Type B pancreatic cell (in vitro differentiated cells): Measurements from ENCODE around the gene RAD51B. TPM values are rescaled to one million over a fixed set of nuclear protein-coding genes. Genes with fewer than 3 reads are reported as not detected.

Source experiments
- DNase-seq: peaks from one replicate; pipeline ENCODE4 v3.0.0; 2021; ENCODE audit warnings: mixed read lengths; ENCODE audit not compliant: unreplicated experiment; ENCODE audit errors: extremely low spot score
- H3K27ac Mint-ChIP-seq: 2 replicates; pipeline ENCODE4 v1.8.0; 2021; ENCODE audit warnings: mild to moderate bottlenecking, mixed read lengths
- H3K27me3 Mint-ChIP-seq: 2 replicates; pipeline ENCODE4 v1.8.0; 2021; ENCODE audit warnings: mixed read lengths
- H3K36me3 Mint-ChIP-seq: 2 replicates; pipeline ENCODE4 v1.8.0; 2021; ENCODE audit warnings: mixed read lengths
- H3K4me1 Mint-ChIP-seq: one replicate; pipeline ENCODE4 v1.8.0; 2021; ENCODE audit warnings: mixed read lengths; ENCODE audit not compliant: unreplicated experiment
- H3K4me3 Mint-ChIP-seq: 2 replicates; pipeline ENCODE4 v1.8.0; 2021; ENCODE audit warnings: mild to moderate bottlenecking, mixed read lengths
- H3K9me3 Mint-ChIP-seq: 2 replicates; pipeline ENCODE4 v1.8.0; 2021; ENCODE audit warnings: mixed read lengths
- total RNA-seq: library from RNA; stranded (reverse); gene quantifications from 2 replicates; pipeline ENCODE4 v1.2.1, GENCODE V29; 2021; ENCODE audit warnings: low replicate concordance
- TF ChIP-seq, protein P1 (sequence below): fragments of 200-600 bp; sonication (generic); conservative IDR thresholded peaks from 2 replicates; pipeline ENCODE4 v1.5.0; 2021; ENCODE audit warnings: antibody characterized with exemption, mild to moderate bottlenecking

RAD51B gene
- total RNA-seq, 1 donor from 2014 or later = 27.3 TPM

DNA sequence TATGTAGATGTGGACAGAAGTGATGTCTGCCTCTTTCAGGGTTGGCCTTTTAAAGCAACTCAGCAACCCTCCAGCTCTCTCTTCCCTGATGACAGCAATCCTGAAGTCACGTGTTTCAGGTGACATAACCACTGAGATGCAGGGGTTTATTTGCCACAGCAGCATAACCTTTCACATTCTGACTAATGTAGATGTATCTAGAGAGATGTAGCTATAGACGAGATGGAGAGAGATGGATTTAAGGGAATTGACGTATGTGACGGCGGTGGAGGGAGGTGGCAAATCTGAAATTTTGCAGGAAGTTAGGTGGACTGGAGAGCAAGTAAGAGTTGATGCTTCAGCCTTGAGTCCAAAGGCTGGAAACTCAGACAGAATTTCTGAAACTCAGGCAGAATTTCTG lies 847.3 kb downstream of the RAD51B start:
- Mint-ChIP-seq H3K4me1 (peaks cover 87% of the 10 kb centered on the region), H3K9me3 (peaks cover 12% of the 10 kb centered on the region), H3K4me3 (peak overlapping the region; percentile 9), H3K27me3 (no peaks in the 10 kb centered on the region), H3K36me3 (peaks cover 14% of the 10 kb centered on the region), H3K27ac (peak overlapping the region; percentile 71)
- TF ChIP-seq, protein P1, sequence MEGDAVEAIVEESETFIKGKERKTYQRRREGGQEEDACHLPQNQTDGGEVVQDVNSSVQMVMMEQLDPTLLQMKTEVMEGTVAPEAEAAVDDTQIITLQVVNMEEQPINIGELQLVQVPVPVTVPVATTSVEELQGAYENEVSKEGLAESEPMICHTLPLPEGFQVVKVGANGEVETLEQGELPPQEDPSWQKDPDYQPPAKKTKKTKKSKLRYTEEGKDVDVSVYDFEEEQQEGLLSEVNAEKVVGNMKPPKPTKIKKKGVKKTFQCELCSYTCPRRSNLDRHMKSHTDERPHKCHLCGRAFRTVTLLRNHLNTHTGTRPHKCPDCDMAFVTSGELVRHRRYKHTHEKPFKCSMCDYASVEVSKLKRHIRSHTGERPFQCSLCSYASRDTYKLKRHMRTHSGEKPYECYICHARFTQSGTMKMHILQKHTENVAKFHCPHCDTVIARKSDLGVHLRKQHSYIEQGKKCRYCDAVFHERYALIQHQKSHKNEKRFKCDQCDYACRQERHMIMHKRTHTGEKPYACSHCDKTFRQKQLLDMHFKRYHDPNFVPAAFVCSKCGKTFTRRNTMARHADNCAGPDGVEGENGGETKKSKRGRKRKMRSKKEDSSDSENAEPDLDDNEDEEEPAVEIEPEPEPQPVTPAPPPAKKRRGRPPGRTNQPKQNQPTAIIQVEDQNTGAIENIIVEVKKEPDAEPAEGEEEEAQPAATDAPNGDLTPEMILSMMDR = no peak
- DNase-seq = peak; percentile 6

GRCh38 chr14:68667313-68667791 lies 847.8 kb downstream of the RAD51B start:
- Mint-ChIP-seq H3K27ac (peak overlapping the region; percentile 71), H3K4me3 (peak overlapping the region; percentile 31), H3K9me3 (peaks cover 8% of the 10 kb centered on the region), H3K4me1 (peaks cover 87% of the 10 kb centered on the region), H3K36me3 (peaks cover 10% of the 10 kb centered on the region), H3K27me3 (no peaks in the 10 kb centered on the region)
- TF ChIP-seq, protein P1 = no peak
- peak; percentile 2 for DNase-seq

DNA sequence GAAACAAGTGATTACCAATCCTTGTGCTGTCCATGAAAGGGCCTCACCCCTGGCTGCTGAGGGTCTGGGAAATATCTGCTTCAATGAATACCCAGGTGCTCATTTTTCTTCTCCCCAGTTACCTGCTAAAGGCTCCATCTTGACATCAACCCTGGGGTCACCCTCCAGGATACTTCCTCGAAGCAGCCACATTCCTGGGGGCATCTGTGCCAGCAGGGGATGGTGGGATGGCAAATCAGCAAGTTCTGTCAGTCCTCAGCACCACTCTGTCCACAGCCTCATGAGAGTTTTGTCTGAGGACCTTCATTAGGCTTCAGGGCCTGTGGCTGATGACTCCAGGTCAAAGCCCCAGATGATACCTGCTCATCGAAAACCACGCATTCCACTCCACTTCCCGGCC lies 848.4 kb downstream of the RAD51B start:
- H3K4me3 Mint-ChIP-seq = no peak overlapping the region
- peaks cover 8% of the 10 kb centered on the region for H3K36me3 Mint-ChIP-seq
- H3K9me3 Mint-ChIP-seq = peaks cover 8% of the 10 kb centered on the region
- no peaks in the 10 kb centered on the region for H3K27me3 Mint-ChIP-seq
- peak overlapping the region; percentile 92 for H3K27ac Mint-ChIP-seq
- TF ChIP-seq, protein P1 = no peak
- peaks cover 89% of the 10 kb centered on the region for H3K4me1 Mint-ChIP-seq
- peak; percentile 45 for DNase-seq

DNA sequence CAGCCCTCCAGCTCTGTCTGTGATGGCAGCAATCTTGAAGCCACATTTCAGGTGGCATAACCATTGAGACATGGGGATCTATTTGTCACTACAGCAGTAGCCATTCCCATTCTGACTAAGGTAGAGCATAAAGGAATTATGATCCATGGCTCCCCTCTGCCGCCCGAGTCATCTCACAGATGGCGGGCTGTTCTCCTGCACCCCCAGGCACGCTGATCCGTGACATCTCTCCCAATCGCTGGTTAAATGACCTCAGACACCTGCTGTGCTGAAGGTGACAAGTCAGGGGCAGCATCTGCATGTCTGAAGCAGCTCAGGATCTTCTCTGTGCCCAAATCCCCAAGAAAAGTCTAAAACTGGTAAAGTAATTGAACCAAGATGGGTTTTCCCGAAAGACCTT lies 849.0 kb downstream of the RAD51B start:
- TF ChIP-seq, protein P1 = no peak
- peaks cover 86% of the 10 kb centered on the region for H3K4me1 Mint-ChIP-seq
- peaks cover 8% of the 10 kb centered on the region for H3K9me3 Mint-ChIP-seq
- H3K27me3 Mint-ChIP-seq = no peaks in the 10 kb centered on the region
- DNase-seq = no peak
- H3K4me3 Mint-ChIP-seq = peak overlapping the region; percentile 28
- H3K36me3 Mint-ChIP-seq = peaks cover 8% of the 10 kb centered on the region
- H3K27ac Mint-ChIP-seq = peak overlapping the region; percentile 92

GRCh38 chr14:68669111-68669511 lies 849.5 kb downstream of the RAD51B start:
- Mint-ChIP-seq H3K27ac (peak overlapping the region; percentile 92), H3K4me1 (peaks cover 82% of the 10 kb centered on the region), H3K27me3 (no peaks in the 10 kb centered on the region), H3K4me3 (peak overlapping the region; percentile 28), H3K9me3 (peaks cover 8% of the 10 kb centered on the region), H3K36me3 (peaks cover 8% of the 10 kb centered on the region)
- TF ChIP-seq, protein P1 = no peak
- no peak for DNase-seq
